ENCODE measurements around the gene C15orf40.

DNA sequence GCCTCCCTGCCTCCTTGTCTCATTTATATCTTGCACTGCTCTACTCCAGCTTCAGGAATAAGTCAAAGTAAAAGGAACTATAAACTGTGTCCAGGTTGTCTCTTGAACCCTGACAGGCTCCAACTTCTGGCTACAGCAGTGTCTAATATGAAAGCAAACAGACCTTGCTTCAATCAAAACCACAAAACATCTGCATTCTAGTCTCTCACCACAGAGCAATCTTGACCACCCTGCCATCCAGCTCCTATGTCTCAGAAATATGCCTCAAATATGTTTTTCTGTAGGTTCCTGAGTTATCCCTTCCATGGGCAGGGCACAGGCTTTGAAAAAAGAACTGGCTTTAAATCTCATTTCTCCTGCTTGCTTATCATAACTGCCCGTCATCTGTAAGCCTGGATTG, 38.4 kb downstream of the C15orf40 start:
- TF ChIP-seq, protein P1, sequence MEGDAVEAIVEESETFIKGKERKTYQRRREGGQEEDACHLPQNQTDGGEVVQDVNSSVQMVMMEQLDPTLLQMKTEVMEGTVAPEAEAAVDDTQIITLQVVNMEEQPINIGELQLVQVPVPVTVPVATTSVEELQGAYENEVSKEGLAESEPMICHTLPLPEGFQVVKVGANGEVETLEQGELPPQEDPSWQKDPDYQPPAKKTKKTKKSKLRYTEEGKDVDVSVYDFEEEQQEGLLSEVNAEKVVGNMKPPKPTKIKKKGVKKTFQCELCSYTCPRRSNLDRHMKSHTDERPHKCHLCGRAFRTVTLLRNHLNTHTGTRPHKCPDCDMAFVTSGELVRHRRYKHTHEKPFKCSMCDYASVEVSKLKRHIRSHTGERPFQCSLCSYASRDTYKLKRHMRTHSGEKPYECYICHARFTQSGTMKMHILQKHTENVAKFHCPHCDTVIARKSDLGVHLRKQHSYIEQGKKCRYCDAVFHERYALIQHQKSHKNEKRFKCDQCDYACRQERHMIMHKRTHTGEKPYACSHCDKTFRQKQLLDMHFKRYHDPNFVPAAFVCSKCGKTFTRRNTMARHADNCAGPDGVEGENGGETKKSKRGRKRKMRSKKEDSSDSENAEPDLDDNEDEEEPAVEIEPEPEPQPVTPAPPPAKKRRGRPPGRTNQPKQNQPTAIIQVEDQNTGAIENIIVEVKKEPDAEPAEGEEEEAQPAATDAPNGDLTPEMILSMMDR (IDR thresholded peaks at IDR 0.05; ENCODE audit: poor library complexity): no peak
- no peak for TF ChIP-seq EZH2 (IDR thresholded peaks at IDR 0.05; ENCODE audit: borderline replicate concordance)
